Measurements from ENCODE around the gene SLC4A1AP.

DNA sequence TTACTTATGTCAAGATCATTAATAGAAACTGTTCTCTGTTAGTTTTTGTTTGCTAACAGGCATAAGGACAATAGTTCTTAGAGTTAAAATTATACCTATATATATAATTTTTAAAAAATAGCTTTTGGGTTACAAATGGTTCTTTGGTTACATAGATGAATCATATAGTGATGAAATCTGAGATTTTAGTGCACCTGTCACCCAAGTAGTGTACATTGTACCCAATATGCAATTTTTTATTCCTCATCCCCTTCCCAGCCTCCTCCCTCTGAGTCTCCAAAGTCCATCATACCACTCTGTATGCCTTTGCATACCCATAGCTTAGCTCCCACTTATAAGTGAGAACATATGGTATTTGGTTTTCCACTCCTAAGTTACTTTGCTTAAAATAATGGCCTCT lies 26.4 kb downstream of the SLC4A1AP start:
- TF ChIP-seq GATA3 (IDR thresholded peaks at IDR 0.05; ENCODE audit: low read depth, low read length) = no peak
- no peak for TF ChIP-seq GATA2 (IDR thresholded peaks at IDR 0.05; ENCODE audit: low read depth, low read length)
